Stimulated activated CD8-positive, alpha-beta memory T cell treated with anti-CD3 and anti-CD28 coated beads, Interleukin-12 subunit alpha, Interleukin-12 subunit beta, amount 100 ng/mL, for 1 hour (primary cell): ENCODE results near the gene CLASRP.
A peak's percentile ranks its signal among the peaks of the same experiment; 100 is the strongest.
"Not testable (repeated sequence)": the region's sequence is repeated elsewhere in the genome, so short reads cannot be mapped to it uniquely, and the experiment has no call there.

Experiments
- DNase-seq: peaks from one replicate; pipeline ENCODE4 v3.0.0-alpha.2; 2020; ENCODE audit warnings: low read depth

CLASRP gene, protein sequence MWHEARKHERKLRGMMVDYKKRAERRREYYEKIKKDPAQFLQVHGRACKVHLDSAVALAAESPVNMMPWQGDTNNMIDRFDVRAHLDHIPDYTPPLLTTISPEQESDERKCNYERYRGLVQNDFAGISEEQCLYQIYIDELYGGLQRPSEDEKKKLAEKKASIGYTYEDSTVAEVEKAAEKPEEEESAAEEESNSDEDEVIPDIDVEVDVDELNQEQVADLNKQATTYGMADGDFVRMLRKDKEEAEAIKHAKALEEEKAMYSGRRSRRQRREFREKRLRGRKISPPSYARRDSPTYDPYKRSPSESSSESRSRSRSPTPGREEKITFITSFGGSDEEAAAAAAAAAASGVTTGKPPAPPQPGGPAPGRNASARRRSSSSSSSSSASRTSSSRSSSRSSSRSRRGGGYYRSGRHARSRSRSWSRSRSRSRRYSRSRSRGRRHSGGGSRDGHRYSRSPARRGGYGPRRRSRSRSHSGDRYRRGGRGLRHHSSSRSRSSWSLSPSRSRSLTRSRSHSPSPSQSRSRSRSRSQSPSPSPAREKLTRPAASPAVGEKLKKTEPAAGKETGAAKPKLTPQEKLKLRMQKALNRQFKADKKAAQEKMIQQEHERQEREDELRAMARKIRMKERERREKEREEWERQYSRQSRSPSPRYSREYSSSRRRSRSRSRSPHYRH

DNA sequence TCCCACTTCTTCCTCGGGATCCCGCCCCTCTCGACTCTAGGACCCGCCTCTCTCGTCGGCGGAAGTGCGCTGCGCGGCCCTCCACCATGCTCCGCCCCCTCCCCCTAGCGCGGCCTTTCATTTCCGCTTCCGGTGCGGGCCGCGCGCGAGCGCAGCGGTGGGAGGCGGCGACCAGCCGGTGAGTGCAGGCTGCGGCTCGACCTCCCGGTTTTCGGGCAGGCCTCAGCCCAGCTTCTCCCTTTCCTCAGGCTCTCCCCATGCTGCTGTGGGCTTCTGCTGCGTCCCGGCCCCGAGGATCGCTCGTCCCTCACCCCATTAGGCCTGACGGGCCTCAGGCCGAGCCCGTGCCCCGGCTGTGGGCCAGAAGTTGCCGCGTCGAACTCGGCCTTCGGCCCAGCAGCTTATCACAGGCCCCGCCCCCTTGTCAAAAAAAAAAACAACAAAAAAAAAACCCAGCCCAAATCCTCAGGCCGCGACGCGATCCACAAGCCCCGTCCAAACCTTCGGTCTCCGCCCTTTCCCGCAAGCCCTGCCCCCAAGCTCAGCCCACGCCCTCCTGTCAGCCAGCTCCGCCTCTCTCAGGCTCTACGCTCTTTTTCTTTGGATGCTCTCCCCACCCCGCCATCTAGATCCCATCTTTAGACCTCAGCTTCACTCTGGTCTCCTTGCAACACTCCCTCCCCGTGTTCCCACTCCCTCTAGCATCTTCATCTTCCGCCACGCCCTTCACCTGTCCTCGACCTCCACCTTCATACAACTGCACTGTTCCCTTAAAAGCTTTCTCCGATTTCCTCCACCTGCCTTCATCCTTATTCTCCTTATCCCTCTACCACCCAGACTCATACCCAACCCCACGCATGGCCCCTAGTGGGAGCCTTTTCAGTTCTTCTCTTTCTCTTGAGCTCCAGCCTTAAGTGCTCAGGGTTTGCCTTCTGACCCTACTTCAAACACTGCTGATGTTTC lies at the start of gene CLASRP:
TSS of gene CLASRP (plus strand) at position 115 of the 963 bp plus-strand sequence. CDS start 1,168 bp downstream, outside the sequence.
- DNase-seq, result peak; percentile 82

DNA sequence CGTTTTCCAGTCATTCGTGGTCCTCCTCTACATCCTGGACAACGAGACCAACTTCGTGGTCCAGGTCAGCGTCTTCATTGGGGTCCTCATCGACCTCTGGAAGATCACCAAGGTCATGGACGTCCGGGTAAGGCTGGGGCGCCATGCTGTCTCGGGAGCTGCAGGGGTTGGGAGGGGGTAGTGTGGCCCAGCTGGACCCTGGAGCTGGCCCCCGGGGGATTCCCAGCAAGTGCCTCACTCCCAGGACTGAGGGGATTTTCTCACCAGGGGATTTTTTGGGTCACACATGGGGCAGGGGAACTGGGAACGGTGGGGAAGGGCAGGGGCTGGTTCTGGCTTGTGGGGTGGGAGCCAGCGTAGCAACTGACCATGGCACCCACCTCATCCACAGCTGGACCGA lies 48.4 kb upstream of the CLASRP start:
- no peak for DNase-seq

DNA sequence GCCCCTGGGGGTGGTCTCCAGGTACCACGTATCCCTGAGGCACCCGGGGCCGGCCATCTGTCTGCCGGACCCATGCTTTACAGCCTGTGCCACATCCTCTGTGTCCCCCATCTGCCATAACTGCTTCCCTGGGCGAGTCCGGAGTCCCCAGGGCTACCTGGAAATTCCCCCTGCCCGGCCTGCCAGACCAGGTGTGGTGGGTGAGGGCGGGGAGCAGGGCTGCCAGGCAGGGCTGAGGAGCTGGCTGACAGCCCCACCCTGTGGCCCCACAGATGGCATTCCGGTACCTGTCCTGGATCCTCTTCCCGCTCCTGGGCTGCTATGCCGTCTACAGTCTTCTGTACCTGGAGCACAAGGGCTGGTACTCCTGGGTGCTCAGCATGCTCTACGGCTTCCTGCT lies 47.9 kb upstream of the CLASRP start:
- no peak for DNase-seq

DNA sequence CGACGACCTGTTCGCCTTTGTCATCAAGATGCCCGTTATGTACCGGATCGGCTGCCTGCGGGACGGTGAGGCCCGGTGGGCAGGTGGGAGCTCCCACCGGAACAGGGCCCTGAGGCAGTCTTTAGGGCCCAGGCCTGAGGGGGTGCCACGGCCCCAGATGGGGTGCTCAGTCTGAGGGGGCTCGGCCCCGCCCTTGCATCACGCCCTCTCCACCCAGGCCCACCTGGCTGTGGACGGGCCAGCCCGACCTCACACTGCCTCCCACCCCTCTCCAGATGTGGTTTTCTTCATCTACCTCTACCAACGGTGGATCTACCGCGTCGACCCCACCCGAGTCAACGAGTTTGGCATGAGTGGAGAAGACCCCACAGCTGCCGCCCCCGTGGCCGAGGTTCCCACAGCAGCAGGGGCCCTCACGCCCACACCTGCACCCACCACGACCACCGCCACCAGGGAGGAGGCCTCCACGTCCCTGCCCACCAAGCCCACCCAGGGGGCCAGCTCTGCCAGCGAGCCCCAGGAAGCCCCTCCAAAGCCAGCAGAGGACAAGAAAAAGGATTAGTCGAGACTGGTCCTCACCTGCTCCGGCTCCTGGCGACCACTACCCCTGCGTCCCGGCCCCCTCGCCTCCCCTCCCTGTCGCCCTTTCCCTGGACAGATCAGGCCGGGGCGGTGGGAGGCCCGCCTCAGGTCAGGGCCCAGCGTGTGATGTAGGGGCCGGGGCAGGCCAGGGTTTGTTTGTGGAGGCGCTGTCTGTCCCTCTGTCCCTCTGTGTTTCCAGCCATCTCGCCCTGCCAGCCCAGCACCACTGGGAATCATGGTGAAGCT lies 46.3 kb upstream of the CLASRP start:
- no peak for DNase-seq

DNA sequence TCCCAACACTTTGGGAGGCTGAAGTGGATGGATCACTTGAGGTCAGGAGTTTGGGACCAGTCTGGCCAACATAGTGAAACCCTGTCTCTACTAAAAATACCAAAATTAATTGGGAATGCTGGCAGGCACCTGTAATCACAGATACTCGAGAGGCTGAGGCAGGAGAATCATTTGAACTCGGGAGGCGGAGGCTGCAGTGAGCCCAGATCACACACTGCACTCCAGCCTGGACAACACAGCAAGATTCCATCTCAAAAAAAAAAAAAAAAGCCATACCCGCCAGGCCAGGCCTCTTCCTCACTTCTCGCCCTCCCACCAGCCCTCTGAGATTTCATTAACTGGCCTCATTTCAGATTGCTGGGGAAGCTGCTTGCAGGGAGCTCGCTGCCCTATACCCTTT lies 45.3 kb upstream of the CLASRP start:
- no peak for DNase-seq

DNA sequence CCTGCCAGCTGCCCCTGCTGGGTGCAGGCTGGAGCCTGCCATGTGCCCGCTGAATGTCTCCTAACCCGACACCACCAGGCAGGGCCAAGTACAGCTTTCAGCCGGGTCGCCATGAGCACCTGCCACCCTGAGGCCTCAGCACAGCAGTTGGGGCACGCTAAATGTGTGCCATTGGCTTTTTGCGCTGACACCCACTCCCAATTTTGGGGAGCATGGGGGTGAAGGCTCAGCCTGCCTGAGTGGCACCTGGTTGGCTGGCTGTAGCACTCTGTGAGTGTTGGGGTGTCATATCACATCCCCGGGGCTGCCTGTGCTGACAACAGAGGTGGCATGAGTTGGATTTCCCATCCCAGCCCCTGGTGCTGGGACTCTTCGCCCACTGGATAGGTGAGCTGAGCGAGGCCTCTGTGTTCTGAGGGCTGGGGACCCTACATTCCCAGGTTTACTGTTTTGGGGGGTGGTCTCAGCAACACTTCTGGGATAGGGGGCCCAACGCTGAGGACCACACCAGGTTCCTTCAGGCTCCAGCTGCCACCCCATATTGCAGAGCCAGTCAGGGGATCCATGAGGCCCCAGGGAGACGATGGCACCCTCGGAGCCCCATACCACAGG lies 44.8 kb upstream of the CLASRP start:
- DNase-seq, result no peak

DNA sequence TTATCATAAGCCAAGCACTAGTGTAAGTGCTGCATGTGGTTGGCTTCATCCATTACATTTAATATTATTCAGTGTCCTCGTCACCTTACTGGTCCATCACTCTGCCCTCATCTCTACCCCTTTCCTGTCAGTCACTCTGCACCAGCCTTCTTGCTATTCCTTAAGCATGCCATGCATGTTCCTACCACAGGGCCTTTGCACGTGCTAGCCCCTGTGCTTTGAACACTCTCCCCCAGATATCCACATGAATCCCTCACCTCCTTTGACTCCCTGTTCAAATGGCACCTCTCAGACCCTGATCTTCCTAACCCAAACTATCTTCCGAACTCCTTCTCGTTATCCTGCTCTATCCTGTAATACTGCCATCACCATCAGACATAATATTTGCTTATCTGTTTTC lies 40.8 kb upstream of the CLASRP start:
- DNase-seq, result no peak

DNA sequence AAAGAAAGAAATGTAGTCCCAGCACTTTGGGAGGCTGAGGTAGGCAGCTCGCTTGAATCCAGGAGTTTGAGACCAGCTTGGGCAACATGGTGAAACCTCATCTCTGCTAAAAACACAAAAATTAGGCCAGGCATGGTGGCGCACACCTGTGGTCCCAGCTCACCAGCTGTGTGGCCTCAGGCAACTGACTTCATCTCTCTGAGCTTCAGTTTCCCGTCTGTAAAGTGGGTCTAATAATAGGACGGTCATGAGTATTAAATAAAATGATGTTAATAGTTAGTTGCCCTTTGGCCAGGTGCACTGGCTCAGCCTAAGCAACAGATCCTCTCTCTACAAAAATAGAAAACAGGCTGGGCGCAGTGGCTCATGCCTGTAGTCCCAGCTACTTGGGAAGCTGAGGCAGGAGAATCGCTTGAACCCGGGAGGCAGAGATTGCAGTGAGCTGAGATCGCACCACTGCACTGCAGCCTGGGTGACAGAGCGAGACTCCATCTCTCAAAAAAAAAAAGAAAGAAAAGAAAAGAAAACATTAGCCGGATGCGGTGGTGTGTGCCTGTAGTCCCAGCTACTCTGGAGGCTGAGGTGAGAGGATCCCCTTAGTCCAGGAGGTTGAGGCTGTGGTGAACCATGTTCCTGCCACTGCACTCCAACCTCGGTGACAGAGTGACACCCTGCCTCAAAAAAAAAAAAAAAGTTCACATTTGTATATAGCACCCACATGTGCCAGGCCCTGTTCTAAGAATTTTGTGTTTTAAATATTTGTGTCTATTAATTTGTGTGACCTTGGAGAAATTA lies 39.5 kb upstream of the CLASRP start:
- DNase-seq, result not testable (repeated sequence)

DNA sequence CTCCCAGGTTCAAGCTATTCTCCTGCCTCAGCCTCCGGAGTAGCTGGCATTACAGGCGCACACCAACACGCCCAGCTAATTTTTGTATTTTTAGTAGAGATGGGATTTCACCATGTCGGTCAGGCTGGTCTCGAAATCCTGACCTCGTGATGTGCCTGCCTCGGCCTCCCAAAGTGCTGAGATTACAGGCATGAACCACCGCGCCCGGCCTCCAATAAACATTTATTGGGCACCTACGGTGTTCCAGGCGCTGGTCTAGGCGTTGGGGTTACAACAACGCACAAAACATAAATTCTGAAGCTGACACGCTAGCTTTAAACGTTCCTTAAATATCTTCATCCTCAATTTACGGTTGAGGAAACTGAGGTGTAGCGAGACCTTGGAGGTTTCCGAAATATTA lies 38.2 kb upstream of the CLASRP start:
- DNase-seq, result not testable (repeated sequence)

DNA sequence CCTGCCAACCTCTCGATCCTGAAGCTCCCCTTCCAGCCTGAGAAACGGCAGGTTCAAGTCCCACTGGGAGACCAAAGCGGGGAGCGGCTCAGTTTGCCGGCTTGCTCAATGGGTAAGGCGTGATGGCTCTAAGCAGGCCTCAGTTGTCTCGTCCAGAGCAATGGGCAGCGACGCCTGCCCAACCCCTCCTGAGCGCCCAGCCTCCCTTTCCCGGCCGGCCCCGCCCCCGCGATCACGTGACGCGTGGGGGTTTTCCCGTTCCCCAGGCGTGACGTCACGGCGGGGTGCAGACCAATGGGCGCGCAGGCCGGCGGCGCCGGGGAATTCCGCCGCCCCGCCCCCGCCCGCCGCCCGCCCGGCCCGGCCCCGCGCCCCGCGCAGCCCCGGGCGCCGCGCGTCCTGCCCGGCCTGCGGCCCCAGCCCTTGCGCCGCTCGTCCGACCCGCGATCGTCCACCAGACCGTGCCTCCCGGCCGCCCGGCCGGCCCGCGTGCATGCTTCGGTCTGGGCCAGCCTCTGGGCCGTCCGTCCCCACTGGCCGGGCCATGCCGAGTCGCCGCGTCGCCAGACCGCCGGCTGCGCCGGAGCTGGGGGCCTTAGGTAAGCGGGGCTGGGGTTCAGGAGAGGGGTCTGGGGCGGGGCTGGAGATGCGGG lies 37.6 kb upstream of the CLASRP start, which contains the start of gene RELB:
TSS of gene RELB (plus strand) at position 378 of the 653 bp plus-strand sequence. CDS start at position 494, 116 bp downstream.
- DNase-seq, result peak; percentile 92

DNA sequence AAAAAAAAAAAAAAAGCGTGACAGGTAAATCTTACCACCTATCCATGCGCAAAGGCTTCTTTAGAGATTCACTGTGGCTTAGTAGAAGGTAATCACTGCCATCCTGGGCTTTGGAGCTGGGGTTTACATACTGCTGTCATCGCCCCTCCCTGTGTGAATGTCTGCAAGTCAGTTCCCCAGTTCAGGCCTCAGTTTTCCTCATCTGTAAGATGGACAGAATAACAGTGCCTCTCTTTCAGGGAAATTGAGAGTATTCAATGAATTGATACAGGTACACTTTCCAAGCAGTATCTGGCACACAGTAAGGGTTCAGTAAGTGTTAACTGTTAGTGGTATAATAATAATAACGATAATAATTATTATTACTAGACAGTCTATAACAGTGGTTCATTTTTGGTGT lies 35.4 kb upstream of the CLASRP start:
- no peak for DNase-seq

DNA sequence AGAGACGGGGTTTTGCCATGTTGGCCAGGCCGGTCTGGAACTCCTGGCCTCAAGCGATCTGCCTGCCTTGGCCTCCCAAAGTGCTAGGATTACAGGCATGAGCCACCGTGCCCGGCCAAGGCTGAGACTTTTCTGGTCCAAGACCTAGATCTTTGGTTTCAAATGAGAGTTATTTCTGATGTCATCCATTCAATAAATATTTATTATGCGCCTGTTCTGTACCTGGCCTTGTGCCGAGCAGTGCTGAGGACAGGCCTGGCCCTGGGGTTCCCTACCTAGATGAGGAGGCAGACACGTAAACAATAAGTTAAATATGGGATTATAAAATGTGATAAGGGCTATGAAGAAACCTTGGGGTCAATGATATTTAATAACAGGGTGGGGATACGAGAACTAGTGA lies 33.1 kb upstream of the CLASRP start:
- DNase-seq, result no peak

DNA sequence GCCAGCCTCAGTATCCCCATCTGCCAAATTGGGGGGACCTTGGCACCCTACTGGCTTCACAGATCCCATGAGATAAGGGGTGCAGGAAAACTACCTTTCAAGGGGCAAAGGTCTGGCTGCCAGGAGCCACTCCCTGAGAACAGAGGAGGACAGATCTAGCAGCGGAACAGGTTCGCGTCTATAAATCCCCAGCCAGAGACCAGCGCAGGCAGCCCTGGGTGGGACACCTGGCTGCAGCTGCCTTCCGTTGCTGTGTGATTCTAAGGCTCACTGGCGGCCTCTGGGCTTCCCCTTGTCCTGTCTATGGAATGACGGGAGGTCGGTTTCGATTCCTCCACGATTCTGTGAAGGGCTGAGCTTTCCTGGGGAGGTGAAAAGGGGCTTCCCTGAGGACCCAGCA lies 30.3 kb upstream of the CLASRP start:
- DNase-seq, result no peak

DNA sequence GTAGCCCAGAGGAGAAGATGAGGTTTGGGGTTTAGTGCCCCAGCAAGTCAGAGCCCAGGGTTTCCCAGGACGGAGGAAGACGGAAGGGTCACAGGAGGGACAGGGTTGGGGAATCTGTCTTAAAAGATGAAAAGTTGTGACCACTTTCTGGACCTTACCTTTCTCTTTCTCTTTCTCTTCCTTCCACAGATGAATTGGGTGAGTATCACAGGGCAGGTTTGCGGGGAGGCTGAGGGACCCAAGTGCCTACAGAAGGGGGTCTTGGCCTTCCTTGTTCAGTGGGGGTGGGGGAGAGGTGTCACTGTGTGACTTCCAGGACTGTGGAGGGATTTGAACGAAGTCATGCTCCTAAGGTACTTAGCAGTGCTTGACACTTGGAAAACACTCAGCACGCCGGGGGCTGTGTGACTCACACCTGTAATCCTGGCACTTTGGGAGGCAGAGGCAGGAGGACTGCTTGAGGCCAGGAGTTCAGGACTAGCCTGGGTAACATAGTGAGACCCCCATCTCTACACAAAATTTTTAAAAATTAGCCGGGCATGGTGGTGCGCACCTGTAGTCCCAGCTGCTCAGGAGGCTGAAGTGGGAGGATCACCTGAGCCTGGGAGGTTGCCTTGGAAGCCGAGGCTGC lies 29.1 kb upstream of the CLASRP start:
- no peak for DNase-seq

DNA sequence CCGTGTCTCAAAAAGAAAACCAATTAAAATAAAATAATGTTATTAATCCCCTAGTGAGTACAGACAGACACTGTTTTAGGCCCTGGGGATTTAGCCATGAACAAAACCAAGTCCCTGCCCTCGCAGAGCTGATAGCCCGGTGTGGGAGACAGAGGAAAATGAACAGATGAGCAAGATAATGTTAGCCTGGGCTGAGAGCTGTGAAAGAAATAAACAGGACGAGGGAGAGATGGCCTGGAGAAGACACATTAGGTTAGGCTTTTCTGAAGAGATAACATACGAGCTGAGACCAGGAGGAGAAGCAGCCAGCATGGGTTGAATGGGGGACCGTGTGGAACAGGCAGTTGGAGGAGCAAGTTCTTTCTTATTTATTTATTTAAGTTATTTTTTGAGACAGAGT lies 28.5 kb upstream of the CLASRP start:
- DNase-seq, result no peak

DNA sequence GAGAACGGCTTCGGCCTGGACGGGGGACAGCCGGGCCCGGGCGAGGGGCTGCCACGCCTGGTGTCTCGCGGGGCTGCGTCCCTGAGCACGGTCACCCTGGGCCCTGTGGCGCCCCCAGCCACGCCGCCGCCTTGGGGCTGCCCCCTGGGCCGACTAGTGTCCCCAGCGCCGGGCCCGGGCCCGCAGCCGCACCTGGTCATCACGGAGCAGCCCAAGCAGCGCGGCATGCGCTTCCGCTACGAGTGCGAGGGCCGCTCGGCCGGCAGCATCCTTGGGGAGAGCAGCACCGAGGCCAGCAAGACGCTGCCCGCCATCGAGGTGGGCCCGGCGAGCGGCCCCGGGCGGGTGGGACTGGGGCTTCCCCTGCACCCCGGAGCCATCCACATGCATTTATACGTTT lies 26.9 kb upstream of the CLASRP start:
- no peak for DNase-seq

DNA sequence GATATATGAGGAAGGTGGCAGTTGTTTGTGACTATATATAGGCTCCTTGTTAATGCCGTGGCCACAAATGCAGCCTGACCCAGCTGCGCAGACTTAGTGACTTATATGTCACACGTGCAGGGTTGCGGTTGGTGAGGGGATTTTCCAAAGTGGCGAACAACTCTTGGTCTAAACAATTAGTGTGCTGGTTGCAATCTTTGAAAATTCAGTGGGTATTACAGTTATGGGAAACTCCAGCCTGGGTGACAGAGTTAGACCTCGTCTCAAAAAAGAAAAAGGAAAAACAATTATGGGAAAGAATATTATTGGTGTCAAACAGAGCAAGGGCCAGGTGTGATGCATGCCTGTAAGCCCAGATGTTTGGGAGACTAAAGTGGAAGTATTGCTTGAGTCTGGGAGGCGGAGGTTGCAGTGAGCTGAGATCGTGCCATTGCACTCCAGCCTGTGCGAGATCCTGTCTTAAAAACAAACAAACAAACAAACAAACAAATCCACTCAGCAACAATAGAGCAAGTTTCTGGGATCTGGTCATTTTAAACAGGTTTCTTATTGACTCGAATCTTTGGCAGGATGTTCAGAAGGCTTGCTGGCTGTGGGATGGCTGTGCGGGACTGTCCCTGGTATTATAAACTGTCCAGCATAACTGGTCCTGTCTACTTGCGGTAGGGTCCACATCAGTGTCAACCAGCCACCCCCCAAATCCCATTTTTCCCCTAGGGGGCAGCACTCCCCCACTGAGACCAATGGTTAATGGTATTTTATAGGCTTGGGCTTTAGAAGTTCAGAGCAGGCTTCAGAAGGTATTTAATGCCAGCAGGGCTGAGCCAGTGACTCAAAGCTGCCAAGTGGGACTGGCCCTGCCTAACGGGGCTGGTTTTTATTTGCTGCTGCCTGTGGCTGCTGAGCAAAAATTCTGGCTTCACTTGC lies 22.2 kb upstream of the CLASRP start:
- peak; percentile 56 for DNase-seq

DNA sequence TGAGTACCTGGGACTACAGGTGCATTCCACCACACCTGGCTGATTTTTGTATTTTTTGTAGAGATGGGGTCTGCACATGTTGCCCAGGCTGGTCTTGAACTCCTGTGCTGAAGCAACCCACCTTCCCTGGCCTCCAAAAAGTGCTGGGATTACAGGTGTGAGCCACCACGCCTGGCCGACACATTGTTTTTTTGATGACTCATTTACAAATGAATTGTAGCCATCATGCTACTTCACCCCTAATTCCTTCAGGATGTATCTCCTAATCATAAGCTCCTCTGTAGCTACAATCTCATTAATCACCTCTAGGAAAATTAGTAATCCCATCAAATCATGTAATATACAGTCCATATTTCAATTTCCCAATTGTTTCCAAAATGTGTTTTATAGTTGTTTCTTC lies 19.7 kb upstream of the CLASRP start:
- no peak for DNase-seq
